RKO (cell line): ENCODE measurements around the gene NECTIN2.
A peak's percentile ranks its signal among the peaks of the same experiment; 100 is the strongest.
"Not testable (repeated sequence)": the region's sequence is repeated elsewhere in the genome, so short reads cannot be mapped to it uniquely, and the experiment has no call there.

Experiments used
- DNase-seq: peaks from one replicate; pipeline ENCODE4 v3.0.0-alpha.2; 2016; ENCODE audit warnings: low spot score

Gene NECTIN2

GRCh38 chr19:44884566-44884965 is 38.5 kb downstream of the NECTIN2 start:
- no peak for DNase-seq

GRCh38 chr19:44886141-44886540 is 40.0 kb downstream of the NECTIN2 start:
- DNase-seq: no peak

GRCh38 chr19:44887648-44888047 is 41.6 kb downstream of the NECTIN2 start:
- DNase-seq: no peak

DNA sequence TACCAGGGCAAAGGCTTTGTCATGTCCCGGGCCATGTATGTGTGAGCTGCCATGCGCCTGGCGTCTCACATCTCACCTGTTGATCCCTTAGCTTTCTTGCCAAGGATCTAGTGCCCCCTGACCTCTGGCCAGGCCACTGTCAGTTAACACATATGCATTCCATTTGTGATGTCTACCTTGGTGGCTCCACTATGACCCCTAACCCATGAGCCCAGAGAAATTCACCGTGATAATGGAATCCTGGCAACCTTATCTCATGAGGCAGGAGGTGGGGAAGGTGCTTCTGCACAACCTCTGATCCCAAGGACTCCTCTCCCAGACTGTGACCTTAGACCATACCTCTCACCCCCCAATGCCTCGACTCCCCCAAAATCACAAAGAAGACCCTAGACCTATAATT is 42.2 kb downstream of the NECTIN2 start:
- DNase-seq: not testable (repeated sequence)

GRCh38 chr19:44889830-44890365 is 43.8 kb downstream of the NECTIN2 start:
- no peak for DNase-seq

- DNase-seq: peak; percentile 100
Measured at GRCh38 chr19:44890366-44891015, 44.4 kb downstream of the NECTIN2 start.

DNA sequence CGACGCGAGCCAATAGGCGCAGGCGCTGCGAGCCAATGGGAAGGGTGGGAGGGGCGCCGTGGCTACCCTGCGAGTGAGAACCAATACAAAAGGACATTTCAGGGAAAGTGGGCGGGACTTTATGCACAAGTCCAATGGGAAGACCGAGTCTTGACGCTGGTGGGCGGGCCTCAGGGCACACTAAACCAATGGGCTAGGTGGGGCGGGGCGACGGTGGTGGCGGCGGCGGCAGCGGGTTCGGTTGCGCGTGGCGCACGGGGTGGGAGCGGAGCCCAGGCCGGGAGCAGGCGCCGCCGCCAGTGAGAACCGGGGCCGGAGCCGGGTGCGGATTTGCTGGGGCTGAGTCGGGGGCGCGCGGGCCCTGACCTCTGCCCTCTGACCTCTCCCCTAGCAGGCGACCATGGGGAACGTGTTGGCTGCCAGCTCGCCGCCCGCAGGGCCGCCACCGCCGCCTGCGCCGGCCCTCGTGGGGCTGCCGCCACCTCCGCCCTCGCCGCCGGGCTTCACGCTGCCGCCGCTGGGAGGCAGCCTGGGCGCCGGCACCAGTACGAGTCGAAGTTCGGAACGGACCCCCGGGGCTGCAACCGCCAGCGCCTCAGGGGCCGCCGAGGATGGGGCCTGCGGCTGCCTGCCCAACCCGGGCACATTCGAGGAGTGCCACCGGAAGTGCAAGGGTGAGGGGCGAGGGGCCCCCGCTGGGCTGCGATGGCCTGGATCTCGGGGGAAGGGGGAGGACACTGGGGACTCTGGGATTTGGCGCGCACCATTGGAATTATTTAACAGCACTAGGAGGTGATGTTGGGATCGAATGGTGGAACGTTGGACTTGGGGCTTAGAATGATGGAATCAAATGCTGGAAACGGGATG is 45.2 kb downstream of the NECTIN2 start, which contains the start of gene TOMM40:
TSS of gene TOMM40 (plus strand) at position 239 of the 867 bp plus-strand sequence. CDS start at position 401, 162 bp downstream.
- peak; percentile 39 for DNase-seq

- DNase-seq: no peak
Measured at GRCh38 chr19:44892932-44893331, 46.8 kb downstream of the NECTIN2 start.

GRCh38 chr19:44893332-44894051 is 47.4 kb downstream of the NECTIN2 start:
- no peak for DNase-seq

DNA sequence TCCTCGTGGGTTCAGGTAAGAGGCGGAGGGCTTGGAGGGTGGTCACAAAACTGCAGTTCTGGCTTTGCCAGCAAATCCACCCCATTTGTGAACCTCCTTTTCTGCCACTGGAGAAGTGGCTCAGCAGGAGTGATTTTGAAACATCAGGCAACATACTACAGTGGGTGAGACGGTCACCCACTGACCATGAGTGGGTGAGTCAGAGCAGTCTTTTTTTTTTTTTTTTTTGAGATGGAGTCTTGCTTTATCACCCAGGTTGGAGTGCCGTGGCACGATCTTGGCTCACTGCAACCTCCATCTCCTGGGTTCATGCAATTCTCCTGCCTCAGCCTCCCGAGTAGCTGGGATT is 47.9 kb downstream of the NECTIN2 start:
- no peak for DNase-seq

DNA sequence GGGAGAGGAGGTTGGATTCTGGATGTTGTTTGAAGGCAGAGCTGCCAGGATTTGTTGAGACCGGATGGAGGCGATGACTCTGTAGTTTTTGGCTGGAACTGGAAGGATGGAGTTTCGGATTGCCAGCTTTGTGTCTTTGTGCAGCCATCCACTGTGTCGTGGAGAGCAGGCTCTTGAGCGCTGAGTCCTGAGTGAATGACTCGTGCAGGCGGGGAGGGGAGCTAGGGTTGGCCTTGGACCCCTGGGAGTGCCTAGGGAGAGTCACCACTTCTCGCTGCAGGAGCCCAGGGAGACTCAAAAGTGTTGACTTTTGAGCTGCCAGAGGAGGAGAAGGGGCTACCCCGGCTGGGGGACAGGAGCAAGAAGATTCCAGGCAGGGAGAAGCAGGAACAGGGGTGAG is 48.8 kb downstream of the NECTIN2 start:
- no peak for DNase-seq

DNA sequence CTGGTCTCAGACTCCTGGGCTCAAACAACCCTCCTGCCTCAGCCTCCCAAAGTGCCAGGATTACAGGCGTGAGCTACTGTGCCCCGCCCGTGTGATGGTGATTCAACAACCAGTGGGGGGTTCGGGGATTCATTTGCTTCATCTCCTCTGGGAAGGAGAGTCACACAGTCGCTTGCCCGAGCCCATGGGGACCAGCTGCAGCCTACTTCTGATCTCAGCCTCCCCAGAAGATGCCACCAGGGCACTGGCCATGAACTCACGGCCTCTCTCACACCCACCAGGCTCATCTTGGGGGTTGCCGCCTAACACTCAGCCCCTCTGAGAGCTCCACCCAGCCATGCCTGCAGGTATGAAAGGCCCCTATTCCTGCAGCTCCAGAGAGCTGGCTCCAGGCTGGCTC is 51.7 kb downstream of the NECTIN2 start:
- DNase-seq: no peak

DNA sequence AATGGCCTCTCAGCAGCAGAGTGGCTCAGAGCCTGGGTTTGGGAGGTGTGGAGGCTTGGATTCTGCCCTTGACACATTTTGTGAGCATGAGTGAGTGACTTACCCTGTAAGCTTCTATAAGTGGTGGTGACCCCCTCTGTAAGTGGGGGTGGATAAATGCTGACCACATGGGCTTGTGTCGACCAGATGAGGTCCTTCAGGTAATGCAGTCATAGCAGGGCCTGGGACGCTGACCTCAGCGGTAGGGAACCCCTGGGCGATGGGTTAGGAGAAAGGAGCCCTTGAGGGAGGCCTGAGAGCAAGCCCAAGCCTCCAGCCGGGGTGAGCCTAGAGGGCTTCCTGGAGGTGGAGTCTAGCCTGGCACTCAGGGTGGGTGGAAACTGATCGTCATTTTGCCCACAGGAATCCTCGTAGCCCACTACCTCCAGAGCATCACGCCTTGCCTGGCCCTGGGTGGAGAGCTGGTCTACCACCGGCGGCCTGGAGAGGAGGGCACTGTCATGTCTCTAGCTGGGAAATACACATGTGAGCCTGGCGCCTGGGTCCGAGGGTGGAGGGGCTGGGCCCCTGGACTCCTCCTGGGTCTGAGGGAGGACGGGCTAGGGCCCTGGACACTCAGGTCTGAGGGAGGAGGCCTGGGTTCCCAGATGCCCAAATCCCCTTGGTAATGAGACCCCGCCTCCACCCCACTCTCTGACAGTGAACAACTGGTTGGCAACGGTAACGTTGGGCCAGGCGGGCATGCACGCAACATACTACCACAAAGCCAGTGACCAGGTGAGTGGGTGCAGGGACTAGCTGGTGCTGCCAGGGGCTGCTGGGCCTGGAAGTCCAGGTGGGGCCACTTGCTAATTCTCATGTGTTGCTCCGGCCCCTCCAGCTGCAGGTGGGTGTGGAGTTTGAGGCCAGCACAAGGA is 54.5 kb downstream of the NECTIN2 start:
- no peak for DNase-seq

DNA sequence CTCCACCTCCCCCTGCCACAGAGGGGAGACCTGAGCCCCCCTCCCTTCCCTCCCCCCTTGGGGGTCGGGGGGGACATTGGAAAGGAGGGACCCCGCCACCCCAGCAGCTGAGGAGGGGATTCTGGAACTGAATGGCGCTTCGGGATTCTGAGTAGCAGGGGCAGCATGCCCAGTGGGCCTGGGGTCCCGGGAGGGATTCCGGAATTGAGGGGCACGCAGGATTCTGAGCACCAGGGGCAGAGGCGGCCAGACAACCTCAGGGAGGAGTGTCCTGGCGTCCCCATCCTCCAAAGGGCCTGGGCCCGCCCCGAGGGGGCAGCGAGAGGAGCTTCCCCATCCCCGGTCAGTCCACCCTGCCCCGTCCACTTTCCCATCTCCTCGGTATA is 57.1 kb downstream of the NECTIN2 start:
- no peak for DNase-seq

- peak; percentile 55 for DNase-seq
Measured at GRCh38 chr19:44903602-44904425, 57.7 kb downstream of the NECTIN2 start.

GRCh38 chr19:44904426-44904994 is 58.4 kb downstream of the NECTIN2 start:
- DNase-seq: no peak

GRCh38 chr19:44905437-44906160 is 59.5 kb downstream of the NECTIN2 start, which contains the start of gene APOE:
Gene APOE, plus strand, starts transcription at chr19:44905796. Its CDS starts 829 bp downstream, at chr19:44906625.
- no peak for DNase-seq

GRCh38 chr19:44907613-44908012 is 61.5 kb downstream of the NECTIN2 start:
- no peak for DNase-seq

- no peak for DNase-seq
Measured at GRCh38 chr19:44908074-44908835, 62.2 kb downstream of the NECTIN2 start.
